Astrocyte of the hippocampus (primary cell): ENCODE data around the gene CPE.

ENCODE experiments used
- DNase-seq: peaks from one replicate; pipeline ENCODE4 v3.0.0; 2011; ENCODE audit warnings: low read depth, low spot score

Gene CPE

DNA sequence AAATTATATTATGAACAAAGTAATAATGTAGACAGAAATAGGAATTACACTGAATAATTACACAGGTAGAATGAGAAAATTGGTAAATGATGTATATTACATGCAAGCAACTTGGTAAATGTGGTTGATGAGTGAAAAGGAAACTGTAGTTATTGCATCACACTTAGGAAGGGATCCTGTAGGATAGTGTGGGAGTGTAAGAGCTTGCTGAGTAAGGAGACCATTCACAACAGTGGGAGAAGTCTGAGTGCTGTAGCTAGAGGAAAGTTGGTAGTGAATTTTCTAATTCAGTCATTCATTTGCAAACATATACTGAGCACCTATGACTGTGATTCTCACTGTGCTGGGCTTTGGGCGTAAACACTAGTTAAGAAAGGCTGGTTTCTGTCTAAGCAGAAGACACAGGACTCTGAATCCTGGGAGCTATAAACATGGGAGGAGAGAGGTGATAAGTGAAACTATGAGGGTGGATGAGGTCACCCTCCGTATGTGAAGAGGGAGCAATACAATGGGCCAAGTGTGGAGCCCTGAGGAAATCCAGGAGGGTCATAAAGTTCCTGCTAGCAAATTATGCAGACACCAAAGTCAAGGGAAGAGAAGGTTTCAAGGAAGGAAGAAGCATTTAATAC lies 14.2 kb upstream of the CPE start:
- DNase-seq: no peak

DNA sequence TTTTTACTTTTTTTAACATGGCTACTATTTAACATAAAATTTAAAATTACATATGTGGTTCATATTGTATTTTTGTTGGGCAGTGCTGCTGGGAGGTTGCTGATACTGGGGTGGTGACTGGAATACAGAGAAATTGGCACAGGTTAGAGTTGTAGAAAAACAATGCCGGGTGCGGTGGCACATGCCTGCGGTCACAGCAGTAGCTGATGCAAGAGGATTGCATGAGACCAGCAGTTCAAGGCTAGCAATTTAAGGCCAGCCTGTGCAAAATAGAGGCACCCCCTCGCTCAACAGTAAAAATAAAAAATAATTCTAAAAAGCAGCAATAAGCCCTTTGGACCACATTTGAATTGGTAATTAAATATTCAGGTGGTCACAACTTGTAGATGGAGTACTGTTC lies 11.8 kb upstream of the CPE start:
- DNase-seq: no peak

DNA sequence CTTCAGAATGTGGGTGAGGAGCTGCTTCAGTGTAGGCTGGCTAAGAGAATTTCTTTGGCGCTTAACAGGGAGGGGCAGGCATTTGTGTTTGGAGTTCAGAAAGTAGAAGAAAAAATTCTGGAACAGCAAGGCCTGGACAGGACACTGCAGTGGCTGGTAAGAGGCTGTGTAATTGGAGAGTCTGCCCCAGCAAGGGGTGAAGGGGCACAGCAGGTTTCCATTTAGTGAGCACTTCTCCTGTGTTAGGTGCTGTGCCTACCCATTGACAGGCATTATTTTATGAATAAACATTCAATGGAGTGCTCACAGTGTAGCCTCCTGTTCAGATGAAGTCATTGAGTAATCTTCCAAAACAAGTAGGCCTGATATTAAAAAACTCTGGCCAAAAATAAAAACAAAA lies 10.7 kb upstream of the CPE start:
- DNase-seq: no peak

DNA sequence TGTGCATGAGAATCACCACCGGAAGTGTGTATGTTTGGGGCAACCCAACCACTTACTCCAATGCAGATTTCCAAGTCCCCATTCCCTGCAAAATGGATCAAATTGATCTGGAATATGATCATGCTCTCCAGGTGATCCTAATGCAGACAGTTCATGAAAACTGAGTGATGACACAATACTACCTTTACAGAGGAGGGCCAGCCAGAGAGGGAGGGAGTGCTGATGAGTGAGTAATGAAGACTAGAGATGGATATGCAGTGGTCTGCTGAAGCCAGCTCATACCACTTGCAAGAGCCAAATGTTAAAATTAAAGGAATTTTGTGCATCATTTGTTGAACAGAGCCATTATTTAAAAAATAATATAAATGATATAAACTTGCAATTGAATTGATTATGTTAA lies 10.2 kb upstream of the CPE start:
- no peak for DNase-seq

DNA sequence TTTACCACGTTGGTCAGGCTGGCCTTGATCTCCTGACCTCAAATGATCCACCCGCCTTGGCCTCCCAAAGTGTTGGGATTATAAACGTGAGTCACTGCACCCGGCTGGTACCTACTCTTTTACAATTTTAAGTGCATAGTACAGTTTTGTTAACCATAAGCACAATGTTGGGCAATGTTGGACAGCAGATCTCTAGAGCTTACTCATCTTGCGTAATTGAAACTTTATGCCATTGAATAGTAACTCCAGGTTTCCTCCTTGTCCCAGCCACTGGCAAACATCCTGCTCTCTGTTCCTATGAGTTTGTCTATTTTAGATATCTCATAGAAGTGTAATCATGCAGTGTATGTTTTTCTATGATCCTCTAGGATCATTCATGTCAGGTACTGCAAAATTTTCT lies 9.3 kb upstream of the CPE start:
- no peak for DNase-seq

DNA sequence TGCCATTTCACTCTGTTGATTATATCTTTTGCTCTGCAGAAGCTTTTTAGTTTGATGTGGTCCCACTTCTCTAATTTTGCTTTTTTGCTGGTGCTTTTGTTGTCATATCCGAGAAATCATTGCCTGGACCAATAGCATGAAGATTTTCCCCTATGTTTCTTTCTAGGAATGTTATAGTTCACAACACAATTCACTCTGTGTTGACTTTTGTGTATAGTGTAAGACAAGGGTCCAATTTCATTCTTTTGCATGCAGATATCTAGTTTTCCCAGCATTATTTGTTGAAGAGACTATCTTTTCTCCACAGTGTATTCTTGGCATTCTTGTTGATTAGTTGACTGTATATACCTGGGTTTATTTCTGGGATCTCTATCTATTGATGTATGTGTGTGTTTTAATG lies 8.3 kb upstream of the CPE start:
- DNase-seq: no peak

DNA sequence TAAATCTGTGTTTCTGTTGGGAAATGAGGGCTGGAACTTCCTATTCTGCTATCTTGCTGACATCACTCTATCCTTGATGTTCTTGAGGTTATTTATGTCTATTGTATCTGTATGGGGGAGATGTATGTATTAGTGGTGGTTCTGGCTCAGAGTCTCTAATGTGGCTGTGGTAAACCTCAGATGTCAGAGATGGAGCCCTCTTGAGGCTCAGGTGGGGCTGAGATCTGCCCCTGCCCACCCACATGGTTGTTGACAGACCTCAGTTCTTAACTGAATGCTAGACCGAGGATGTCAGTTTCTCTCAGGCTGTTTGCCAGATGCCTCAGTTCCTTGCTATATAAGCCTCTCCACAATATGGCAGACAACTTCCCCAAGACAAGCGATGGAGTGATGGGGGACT lies 3.3 kb upstream of the CPE start:
- no peak for DNase-seq

DNA sequence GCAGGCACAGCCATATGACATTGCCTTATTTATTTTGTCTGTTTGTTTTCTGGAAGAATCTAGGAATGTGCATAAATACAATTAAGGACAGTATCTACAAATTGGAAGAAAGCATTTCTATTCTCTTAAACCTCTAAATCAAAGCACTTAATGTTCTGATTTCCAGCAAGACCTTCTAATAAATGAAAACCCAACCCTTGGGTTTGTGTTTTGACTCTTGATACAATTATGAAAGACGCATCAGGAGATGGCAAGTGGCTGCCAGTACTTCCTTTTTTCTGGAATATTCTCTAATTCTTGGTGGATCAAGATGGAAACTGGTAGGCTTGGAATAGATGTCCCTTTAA lies 437 bp upstream of the CPE start:
- no peak for DNase-seq

DNA sequence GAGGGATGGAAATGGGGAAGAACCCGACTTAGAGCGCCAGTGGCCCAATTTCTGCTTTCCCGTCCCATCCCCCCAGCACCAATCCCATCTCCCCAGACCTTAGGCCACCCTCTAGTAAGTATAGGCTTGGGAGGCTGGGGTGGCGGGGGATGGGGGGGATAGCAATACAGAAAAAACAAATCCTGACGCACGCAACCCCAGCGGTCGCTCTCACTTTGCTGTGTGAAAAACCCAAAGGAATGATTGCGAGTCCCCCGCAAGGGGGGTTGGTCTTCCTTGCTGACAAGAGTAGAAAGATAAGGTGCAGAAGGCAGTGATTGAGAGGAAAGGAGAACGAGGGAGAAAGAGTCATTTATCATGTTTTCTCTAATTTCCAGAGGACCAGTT lies 863 bp downstream of the CPE start:
- DNase-seq: peak; percentile 54

DNA sequence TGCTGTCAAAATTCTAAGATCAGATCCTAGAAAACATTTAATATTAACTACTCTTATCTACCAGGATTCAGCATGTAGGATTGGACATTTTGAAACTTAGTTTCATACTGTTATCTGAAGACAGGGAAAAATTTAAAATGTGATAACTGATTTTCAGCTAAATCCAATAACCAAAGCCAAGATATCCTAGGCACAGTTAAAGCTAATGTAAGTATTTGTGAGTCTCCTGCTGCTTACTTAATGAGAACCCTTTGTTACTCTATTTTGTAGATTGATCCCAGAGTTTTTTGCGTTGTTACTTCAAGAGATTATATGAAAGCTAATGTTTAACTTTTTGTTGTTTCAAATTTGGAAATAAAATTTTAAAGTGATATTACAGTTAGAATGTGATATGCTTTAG lies 2.0 kb downstream of the CPE start:
- no peak for DNase-seq

DNA sequence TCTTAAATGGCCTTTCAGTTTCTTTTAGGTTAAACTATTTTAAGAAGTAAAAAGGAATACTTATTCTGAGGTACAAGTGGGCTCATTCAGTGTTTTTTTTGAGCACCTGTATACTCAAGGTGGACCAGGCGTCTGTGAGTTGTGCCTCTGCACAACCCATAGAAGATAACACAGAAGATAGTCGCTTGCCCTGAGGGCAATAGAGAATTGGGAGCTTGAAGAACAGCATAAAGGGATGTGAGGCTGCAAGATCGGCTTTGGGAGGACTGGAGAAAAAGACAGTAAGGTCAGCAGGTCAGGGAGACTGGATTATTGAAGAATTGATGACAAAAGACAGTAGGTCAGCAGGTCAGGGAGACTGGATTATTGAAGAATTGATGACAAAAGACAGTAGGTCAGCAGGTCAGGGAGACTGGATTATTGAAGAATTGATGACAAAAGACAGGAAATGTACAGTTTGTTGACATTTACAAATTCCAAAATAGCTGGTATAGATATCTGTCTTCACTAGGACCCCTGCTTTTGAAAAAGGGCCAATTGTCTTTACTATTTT lies 3.1 kb downstream of the CPE start:
- DNase-seq: no peak

DNA sequence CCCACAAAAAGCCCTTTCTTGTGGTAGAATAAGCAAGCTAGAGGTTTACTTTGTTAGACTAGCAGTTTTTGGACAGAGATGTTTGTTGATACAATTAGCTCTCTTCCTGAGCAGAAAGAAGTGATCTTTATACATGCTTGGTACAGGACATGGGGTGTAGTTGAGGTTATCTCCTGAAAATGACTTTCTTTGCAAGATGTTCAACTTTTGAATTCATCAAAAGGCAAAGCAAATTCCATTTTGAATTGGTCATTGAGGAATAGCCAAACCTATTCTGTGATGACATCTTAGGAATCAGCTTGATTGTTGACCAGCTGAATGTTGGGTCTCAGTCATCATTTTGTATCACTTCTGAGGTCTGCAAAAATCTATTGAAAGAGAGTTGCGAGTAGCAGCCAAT lies 3.8 kb downstream of the CPE start:
- DNase-seq: no peak

DNA sequence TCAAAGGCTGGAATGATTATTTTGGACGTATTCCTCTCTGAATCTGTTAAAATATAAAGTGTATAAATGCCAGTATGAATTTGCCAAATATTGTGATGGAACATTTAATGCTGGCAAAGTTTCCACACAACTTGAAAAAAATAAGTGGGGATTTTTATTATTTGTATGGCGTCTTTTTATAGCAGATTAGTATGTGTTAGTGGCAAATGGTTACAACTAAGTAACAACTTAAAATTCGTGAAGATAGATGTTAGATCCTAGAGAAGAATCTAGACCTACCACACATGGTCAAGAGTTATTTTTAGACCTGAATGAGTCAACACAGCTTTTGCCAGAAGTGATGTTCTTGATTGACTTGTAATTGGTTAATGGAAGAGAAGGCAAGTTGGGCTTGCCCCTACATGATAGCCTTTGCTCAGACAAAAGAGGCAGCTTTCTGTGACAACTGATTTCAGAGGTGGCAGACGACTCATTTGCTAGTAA lies 4.8 kb downstream of the CPE start:
- DNase-seq: peak; percentile 24

DNA sequence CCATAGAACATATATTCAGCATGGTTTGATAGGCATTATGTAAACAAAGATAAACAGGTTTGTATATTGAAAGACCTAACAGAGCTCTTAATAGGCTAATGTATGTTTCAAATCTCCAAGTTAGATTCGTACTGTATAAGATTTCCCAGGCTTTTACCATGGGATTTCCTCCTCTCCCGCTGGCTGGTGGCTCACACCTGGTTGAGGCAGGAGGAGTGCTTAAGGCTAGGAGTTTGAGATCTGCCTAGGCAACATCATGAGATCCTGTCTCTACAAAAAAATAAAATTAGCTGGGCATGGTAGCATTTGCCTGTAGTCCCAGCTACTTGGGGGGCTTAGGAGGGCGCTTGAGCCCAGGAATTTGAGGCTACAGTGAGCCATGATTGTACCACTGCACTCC lies 5.4 kb downstream of the CPE start:
- no peak for DNase-seq

DNA sequence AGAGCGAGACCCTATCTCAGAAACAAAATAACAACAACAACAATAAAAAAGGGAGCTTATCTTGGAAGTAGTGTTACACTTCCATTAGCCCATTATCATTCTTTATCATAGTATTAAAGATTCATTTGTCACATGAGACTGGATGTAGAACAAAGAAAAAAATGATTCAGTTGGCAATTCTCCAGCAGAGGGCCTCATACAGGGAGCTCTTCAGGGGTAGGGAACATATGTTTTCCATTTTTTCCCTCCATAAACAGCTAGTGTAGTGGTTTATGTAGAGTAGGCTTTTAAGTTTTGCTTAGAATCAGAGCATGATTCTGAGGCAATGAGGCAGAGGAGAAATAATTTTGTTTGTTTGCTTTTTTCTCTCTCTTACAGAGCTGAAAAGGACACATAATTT lies 5.8 kb downstream of the CPE start:
- DNase-seq: no peak

DNA sequence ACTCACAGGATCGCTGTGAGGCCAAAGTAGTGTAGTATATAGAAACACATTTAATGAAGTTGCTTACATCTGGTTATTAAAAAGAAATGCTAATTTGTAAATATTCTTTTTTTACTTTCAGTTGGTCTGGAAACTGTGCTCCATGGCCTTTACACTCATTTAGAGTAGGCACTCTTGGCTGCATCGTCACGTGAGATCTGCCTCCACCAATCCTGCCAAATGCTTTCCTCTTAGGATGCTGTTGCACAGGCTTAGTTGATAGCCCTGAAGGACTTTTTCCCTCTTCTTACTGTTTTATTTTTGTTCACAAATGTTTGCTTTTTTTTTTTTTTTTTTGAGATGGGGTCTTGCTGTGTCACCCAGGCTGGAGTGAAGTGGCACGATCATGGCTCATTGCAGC lies 6.3 kb downstream of the CPE start:
- DNase-seq: no peak

DNA sequence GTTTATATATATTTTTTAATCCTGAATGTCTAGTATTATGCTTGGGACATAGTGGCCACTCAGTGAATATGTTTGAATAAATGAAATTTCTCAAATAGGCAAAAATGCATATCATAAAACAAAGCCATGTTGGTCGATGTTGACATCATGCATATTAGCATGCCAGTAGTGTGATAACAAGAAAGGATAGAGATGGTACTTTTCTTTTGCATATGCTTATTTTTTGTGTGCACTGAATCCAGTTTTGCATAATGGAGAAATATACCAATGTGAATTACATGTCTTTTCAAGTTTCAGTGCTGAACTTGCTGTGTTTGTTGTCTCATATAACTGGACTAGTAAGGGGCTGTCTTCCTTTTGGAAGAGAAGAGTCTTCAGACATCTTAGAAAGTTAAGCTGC lies 7.5 kb downstream of the CPE start:
- DNase-seq: no peak

DNA sequence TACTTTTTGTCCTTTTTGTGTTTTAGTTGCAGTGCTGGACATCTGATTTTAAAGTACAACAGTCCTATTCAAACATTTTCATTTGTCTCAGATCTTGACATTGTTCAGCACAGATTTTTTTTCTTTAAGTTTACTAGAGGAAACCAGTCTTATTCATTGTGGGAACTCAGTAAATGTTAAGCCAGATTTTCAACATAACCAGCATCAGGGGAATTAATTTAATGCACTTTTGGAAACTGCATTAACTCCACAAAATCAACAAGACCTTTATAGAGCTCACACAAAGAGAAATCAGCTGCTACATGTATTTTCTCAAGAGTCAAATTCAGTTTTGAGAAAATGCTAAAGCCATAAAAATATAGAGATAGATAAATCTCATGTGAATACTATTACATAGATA lies 9.9 kb downstream of the CPE start:
- no peak for DNase-seq

DNA sequence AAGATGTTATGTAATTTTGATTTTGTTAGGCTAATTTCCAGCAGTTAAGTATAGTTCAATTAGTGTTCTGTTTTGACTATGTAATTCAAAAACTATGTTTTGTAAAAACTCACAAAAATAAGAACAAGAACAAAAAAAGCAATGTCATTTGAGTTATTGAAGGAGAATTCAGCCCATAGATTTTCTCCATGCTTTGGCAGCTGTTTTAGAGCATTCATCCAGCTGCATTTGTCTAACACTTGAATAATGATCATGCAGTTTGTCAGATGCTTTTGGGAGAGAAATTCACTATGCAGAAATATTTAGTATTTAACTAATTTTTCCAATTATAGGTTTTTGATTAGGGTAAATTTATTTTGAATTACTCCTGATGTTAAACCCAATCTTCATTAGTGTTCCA lies 14.2 kb downstream of the CPE start:
- DNase-seq: no peak

DNA sequence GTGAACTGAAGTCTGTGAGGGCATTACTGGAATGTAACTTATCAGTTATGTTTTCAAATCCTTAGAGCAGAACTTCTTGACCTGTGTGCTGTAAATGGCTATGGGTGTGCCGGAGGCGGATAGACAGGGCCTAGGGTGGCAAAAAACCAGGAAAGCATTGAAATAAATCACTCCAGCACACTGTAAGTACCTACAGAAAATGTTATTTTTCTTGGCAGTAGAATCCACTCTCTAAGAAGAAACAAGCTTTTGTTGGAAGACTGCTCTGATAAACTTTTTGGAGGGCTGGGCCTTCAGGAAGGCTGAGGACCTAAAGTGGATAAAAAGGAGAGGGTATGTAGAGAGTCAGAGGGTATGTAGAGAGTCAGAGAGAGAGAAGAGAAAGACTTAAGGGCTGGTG lies 14.9 kb downstream of the CPE start:
- no peak for DNase-seq

DNA sequence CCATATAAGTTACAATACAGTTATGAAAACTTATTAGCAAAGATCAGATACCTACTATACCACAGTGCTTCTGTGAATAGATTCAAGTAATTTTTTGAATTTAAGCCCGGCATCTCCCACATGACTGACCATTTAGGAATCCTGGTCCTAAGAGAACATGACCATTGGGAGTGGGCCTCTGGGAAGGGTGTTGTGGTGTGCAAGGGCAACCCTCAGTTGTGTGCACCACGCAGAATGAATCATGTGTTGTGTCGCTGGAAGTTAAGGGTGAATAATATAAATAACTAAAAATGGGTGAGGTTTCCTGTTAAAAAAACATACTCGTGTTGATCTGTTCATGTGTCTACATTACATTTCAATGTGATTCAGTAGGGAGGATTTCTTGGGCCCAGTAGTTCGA lies 15.5 kb downstream of the CPE start:
- DNase-seq: peak; percentile 56

DNA sequence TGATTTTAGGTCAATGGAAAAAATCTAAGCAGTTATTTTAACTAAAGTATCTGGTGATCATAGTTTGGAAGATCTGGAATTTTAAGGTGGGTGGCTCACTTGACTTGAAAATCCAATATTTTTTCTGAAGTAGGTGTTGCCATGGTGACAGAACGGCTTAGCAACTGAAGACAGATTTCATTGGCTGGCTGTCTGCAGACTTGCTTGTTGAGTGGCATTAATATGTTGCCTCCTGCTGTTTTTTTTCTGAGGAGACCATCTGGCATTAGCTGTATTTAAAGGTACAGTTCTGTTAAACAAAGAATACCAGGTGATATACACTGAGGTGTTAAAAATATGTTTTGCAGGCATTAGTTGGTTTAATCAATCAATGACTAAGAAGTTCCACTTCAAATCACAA lies 19.8 kb downstream of the CPE start:
- DNase-seq: peak; percentile 86

DNA sequence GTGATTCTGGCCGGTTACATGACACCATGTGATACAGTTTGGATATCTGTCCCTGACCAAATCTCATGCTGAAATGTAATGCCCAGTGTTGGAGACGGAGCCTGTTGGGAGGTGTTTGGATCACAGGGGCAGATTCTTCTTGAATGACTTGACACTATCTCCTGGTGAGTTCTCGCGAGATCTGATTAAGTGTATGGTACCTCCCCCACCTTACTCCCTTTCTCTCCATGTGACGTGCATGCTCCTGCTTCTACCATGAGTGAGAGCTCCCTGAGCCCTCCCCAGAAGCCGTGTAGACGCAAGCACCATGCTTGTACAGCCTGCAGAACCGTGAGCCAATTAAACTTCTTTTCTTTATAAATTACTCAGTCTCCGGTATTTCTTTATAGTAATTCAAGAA lies 23.6 kb downstream of the CPE start:
- no peak for DNase-seq

DNA sequence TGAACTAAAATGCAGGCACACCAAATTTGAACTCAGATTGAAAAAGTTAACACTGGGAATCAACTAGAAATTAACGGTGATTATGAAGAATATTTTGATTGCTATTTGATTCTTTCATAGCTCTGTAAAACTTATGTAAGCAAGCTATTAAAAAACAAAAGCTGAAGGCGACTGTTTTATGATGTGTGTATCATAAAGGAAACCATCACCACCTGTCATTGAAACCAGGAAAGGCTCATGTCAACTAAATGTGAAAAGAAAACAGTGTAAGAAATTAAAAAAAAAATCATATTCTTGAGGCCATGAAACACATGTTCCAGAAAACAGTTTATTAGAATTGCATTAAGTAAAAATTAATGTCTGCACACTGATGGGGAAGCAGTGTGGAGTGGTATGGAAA lies 24.2 kb downstream of the CPE start:
- DNase-seq: no peak
